ENCODE results near the gene DHRS9. TPM values are rescaled to one million over a fixed set of nuclear protein-coding genes. Genes with fewer than 3 reads are reported as not detected.
"Not testable (repeated sequence)": the region's sequence is repeated elsewhere in the genome, so short reads cannot be mapped to it uniquely, and the experiment has no call there.

The DHRS9 gene
- polyA plus RNA-seq (ENCODE audit: insufficient read length) = 0.68 TPM
- long read RNA-seq, donor 1 = 0 reads
- long read RNA-seq, donor 2 = 0 reads
- long read RNA-seq, donor 3 = 0 reads
- long read RNA-seq, donor 4 = 0 reads
- long read RNA-seq, donor 5 = 0 reads
- long read RNA-seq, donor 6 = 0 reads
- long read RNA-seq, donor 7 = 0 reads
- long read RNA-seq, donor 8 = 0 reads

DNA sequence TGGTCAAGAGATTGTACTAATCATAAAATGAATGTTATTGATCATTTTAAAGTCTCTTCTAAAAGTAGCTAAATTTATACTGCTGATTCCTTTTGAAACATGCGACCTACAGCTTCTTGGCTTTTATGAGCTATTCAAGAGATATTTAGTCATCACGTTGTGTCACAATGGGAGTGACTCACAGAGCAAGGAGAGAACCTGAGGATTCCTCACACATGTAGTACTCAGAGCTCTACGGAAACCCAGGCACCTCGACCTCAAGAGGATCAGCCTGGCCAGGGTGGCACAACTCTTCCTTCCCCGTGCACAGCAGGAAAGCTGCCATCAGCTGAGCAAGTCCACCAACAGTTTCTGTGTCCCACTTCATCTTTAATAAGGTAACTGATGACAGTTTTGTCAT, at the start of gene DHRS9:
TSS of gene DHRS9 (plus strand) at position 223 of the 400 bp plus-strand sequence. CDS start 12,019 bp downstream, outside the sequence.
- DNase-seq = no peak

DNA sequence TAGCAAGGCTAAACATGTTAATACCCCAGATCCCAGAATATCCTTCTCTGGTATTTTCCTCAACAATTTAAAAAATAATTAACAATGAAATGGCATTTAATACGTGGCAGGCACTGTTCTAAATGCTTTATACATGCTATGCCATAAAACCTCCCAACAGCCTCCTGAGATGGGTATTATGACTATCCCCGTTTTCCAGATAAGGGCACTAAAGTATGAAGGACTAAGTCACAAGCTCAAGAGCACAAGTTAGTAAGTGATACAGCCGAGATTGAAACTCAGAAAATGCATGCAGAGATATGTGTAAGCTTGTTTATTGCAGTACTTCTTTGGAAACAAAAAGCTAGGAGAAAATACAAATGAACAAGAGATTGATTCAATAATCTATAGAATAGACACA, 46.2 kb upstream of the DHRS9 start:
- no peak for DNase-seq

DNA sequence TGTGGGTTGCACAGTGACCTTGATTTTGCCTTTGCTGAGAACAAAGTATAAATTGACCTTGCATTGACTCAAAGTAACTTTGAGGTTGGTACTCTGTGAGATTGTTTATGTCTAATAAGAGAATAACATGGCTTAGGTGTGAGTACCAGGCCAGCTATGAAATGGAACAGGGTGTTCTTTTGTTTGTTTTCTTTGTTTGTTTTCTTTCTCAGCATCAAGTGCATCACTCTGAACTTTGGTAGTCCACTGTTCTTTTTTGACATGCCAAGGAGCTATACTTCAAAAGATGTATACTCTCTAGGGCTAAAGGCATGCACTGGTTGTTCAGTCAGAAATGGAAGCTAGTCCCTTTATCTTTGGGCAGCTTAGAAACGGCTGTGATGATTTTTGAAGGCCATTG, 43.3 kb upstream of the DHRS9 start:
- DNase-seq = no peak

DNA sequence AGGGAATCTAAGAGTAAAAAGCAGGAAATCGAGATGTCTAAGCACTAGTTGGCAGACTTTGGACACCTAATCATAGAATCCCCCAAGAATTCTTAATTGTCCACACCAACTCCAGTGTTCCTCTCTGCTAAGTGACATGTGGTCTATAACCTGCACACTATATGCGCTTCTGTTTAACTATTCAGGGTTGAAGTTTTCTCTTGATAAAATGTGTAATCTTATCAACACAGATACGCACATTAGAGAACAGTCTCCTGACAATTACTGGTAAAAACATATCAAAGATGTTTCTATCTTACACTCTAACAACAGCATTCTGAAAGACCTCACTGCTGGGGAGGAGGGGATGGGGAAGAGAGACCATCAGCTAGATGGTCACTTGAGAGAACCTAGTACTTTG, 42.1 kb upstream of the DHRS9 start:
- no peak for DNase-seq

DNA sequence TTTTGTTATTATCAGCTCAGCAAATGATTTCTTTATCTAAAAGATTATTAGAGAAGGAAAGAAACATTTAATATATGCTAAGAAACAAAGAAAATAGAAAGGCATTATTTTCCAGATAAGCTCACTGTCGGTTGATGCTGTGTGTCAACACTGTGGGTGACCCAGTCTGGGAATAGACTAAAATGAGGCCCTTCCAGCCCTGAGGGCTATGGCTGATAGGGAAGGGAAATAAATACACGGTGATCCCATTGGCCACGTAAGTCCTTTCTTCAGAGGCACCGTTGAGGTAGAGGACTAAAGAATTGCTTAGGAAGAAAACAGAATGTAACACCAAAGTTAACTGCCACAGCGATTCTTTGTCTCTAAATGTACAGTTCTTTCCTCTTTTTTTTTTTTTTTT, 40.0 kb upstream of the DHRS9 start:
- DNase-seq = no peak

DNA sequence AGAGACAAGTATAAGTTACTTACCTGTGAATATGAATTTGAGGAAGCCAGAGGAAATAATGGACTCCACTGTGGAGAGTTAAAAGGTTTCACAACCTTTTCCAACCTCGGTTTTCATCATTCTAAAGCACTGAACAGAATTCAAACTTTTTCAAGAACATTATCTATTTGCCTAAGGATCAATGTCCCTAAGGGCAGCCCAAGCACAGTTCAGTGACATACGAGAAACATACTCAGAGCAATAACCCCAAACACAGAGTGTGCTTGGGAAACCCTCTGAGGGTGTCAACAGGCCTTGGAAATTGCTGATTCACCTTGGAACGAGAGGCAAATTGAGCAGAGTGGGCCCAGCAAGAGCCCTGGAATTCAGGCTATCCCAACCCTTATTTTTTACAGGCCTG, 38.2 kb upstream of the DHRS9 start, which contains the start of gene ABCB11:
TSS of gene ABCB11 (minus strand) at position 123 of the 400 bp plus-strand sequence. CDS start 13,199 bp downstream, outside the sequence.
- DNase-seq = no peak

DNA sequence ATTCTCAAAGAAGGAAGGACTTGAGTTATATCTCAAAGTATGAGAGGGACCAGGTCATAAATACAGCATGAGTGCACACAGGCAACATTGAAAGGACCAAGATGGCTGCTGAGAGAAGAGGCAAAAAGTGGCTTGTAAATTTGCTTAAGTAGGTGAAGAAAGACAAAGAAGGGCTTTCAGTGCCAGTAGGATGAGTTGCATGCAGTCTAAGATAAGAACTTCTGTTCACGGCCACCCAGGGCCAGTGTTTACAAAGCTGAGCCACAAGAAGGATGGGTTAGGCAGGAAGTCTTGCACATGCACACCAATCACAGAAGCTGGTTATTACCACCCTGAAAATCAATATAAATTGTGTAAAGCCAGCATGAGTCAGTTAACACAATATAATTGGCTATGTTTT, 35.1 kb upstream of the DHRS9 start:
- DNase-seq = no peak

DNA sequence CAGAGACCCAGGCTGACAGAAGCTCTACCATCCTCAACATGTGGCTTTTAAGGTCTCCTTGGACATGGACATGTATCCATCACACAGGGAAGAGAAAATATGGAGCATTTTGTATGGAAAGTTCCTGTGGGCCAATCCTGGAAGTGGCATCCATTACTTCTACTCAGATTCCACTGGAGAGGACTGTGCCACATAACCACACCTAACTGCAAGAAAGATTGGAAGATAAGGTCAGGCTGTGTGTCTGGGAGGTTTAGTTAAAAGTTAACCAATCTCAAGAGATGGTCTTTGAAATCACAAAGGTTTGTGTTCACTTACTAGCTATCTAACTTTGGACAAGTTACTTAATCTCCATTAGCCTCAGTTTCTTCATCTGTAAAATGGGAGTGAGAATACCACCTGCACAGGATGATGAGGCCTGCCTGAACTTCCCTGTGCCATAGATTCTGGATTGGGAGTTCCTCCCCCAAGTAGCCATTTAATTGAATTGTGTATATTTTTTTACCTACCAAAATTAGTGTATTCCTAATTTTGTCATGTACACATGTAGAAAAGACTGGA, 34.3 kb upstream of the DHRS9 start:
- no peak for DNase-seq

DNA sequence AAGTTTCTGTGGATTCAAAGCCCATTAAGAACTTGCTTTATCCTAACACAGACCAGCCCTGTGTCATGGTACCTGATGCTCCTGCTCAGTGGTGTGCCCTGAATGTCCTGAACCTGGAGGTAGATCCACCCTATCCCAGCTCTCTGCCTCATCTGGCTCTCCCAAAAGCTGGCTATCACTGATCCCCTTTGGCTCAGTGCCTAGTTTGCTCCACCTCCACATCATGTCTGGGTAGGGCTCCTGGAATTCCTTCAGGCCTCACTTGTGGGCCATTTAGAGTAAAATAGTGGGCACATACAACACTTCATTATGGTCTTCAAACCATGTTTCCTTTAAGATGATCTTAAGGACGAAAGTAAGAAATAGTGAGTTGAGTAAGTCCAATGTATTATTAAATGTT, 33.5 kb upstream of the DHRS9 start:
- DNase-seq = no peak

DNA sequence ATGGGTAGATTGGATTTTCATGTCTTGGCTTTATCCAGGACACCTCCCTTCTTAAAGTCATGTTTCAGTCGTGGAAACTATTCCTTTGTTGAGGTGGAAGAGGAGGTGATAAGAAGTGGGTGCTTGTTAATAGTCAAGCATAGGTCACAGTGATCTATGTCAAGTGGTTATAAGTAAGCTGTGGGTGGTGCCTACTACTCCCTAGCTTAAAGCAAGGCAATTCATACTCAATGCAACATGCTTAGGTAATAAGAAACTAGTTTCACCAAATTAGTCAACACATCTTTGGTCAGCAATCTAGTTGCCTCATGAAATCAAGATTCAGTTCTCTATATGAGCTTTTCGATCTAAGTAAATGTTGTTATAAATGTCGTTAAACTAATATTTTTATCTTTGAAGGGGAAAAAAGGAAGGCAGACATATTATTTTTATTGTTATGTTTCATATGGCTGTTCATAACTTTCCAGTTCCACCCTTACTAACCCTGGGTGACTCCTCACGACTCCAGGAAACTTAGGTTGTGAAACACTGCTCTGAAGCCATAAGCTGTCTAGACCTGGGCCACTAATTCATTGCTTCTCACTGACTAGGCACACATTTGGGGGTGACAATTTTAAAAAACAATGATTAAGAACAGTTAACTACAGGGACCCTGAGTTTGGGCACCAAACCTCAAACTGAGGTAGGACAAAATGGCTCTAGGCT, 32.5 kb upstream of the DHRS9 start:
- DNase-seq = no peak

DNA sequence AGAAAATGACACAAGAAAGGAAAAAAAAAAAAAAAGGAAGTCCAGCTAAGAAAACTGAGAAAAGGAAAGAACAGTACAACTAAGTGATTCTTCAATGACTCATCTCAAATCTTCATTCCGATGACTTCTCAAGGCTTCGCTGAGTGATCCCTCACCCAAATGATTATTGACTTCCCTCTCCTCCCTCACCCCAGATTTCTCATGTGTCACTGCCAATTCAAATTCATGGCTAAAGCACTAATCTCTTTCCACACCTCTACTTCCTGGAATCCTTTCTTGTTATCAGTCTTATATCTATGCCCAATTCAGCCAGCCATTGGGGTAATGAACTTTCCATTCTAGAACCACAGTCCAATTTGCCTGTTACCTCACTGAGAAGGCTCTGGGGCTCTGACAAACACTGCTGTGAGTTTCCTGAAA, 31.0 kb upstream of the DHRS9 start:
- no peak for DNase-seq

DNA sequence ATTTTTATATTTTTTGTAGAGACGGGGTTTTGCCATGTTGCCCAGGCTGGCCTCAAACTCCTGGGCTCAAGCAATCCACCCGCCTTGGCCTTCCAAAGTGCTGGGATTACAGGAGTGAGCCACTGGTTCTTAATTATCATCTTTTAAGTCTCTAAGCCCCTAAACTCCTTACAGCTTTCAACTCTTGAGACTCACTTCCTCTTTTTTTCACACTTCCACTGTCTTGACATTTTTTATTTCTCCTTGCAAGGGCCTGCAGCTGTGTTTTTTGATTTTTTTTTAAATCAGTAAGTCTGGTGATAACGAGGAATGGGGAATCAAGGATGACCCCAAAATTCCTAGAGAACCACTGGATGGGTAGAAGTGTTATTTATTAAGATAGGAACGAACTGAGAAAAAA, 29.7 kb upstream of the DHRS9 start:
- no peak for DNase-seq

DNA sequence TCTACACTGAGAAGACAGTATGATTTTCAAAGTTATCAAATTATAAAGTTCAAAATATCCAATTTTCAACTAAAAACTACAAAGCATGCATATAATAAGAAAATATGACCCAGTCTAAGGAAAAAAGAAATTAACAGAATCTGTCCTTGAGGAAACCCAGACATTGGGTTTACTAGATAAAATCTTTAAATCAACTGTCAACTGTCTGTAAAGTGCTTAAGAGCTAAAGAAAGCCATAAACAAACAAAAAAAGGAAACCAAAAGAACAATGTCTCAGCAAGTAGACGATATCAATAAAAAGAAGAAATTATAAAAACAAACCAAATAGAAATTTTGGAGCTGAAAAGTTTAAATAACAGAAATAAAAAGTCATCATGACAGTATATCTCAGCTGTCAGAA, 27.8 kb upstream of the DHRS9 start:
- no peak for DNase-seq

DNA sequence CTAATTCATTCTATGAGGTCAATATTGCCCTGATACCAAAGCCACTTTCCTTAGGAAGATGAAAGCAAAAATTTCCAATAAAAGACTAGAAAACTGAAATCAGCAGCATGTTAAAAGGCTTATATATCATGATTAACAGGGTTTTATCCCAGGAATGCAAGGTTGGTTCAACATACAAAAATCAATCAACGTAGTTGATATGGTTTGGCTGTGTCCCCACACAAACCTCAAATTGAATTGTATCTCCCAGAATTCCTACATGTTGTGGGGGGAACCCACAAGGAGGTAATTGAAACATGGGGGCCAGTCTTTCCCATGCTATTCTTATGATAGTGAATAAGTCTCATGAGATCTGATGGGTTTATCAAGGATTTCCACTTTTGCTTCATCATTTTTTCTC, 26.5 kb upstream of the DHRS9 start:
- DNase-seq = no peak

DNA sequence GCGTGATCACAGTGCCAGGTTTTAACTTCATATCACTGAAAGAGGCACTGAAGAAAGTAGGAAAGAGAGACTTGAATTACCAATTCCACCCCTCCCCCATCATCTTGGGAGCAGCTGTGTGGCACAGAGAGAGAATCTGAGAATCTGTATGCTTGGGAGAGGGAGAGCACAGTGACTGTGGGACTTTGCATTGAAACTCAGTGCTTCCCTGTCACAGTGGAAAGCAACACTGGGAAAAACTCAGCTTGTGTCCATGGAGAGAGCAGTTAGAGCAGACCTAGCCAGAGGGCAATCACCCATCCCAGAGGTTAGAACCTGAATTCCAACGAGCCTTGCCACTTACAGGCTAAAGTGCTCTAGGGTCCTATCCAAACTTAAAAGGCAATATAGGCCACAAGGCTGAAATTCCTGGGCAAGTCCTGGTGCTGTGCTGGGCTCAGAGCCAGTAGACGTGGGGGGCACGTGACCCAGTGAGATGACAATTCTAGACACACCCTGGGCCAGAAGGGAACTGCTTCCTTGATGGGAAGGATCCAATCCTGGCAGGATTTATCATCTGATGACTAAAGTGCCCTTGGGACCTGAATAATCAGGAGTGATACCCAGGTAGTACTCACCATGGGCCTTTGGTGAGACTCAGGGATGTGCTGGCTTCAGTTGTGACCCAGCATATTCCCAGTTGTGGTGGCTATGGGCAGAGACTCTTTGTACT, 22.8 kb upstream of the DHRS9 start:
- no peak for DNase-seq

DNA sequence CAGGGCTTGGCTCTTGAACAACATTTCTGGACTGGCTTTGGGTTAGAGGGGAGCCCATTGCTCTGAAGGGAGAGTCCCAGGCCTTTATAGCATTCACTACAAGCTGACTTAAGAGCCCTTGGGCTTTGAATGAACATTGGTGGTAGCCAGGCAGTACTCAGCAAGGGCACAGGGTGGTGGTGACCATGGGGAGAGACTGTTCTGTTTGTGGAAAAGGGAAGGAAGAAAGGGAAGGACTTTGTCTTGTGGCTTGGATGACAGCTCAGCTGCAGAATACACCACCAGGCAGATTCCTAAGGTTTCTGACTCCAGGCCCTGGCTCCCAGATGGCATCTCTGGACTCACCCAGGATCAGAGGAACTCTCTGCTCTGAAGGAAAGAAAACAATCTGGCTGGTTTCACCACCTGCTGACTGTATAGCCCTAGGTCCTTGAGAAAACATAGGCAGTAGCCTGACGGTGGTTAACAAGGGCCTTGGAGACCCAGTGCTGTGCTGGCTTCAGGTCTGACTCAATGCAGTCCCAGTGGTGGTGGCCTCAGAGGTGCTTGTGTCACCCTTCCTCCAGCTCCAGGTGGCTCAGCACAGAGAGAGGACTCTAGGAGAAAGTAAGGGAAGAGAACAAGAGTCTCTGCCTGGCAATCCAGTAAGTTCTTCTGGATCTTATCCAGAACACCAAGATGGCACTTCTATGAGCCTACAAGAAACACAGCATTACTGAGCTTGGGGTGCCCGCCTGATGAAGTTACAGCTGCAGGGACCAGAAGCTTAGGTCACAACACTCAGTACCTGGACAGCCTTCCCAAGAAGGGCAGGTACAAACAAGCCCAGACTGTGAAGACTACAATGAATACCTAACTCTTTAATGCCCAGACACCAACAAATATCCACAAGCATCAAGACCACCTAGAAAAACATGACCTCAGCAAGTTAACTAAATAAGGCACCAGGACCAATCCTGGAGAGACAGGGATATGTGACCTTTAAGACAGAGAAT, 21.8 kb upstream of the DHRS9 start:
- no peak for DNase-seq

DNA sequence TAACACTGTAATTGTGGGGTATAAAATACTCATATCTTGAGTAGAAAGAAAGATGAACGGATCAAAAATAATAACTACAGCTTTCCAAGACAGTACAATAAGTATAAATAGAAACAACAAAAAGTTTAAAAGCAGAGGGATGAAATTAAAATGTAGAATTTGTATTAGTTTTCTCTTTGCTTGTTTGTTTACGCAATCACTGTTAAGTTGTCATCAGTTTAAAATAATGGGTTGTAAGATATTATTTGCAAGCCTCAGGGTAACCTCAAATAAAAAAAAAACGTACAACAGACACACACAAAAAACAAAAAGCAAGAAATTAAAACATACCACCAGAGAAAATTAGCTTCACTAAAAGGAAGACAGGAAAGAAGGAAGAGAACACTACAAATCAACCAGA, 20.2 kb upstream of the DHRS9 start:
- DNase-seq = no peak

DNA sequence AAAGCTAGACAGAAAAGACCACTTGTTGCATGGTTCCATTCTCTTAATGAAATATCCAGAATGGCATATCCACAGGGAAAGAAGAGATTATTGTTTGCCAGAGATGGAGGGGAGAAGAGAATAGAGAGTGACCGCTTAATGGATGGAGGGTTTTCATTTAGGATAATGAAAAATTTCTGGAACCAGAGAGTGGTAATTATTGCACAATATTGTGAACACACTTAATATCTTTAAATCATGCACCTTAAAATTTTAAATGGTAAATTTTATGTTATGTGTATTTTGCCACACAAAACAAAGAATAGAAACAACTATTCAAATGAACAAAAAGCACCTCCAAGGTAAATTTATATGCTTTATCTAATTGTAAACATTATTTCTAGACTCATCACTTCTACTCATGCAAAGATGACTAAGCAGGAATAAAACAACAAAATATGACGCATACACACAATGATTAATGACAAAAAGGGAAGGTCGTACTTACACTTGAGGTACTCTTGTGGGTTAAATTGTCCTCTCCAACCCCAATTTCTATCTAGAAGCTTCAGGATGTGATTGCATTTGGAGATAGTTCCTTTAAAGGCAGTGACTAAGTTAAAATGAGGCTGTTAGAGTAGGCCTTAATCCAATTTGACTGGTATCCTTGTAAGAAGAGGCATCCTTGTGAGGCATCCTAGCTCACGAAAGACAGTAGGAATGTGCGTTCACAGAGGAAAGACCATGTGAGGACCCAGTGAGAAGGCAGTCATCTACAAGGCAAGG, 18.7 kb upstream of the DHRS9 start:
- no peak for DNase-seq

DNA sequence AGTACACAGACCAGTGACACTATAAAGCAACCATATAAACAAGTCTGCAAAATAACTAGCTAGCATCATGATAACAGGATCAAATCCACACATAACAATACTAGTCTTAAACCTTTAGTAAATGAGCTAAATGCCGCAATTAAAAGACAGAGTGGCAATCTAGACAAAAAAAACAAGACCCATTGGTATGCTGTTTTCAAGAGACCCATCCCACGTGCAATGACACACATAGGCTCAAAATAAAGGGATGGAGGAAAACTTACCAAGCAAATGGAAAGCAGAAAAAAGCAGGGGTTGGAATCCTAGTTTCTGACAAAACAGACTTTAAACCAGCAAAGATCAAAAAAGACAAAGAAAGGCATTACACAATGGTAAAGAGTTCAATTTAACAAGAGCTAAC, 14.8 kb upstream of the DHRS9 start:
- not testable (repeated sequence) for DNase-seq

DNA sequence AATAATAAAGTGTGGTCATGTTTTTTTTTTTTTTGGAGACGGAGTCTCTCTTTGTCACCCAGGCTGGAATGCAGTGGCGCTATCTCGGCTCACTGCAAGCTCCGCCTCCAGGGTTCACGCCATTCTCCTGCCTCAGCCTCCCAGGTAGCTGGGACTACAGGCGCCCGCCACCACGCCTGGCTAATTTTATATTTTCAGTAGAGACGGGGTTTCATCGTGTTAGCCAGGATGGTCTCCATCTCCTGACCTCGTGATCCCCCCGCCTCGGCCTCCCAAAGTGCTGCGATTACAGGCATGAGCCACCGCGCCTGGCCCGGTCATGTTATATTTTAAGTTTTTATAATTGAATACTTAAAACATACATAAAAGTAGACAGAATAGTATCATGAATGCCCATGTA, 5.2 kb upstream of the DHRS9 start:
- not testable (repeated sequence) for DNase-seq

DNA sequence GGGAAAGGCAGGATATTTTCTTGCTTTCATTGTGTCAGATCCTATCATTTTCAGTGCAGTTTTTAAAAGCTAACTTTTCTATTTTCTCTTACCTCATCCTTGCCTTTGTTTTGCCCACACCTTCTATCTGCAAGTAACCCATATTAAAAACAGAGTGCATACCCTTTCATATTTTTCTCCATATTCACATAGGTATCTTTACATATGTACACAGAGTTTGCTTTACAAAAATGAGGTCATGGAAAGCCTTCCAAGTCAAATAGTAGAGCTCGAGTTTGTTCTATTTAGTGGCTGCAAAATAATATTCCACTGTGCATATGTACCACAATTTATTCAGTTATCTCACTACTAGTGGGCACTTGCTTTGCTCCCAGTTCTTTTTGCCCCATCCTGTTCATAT, 3.9 kb upstream of the DHRS9 start:
- DNase-seq = no peak

Data from left kidney (tissue), 8 donors.